ENCODE results near the gene ARFGAP3.

Gene ARFGAP3

DNA sequence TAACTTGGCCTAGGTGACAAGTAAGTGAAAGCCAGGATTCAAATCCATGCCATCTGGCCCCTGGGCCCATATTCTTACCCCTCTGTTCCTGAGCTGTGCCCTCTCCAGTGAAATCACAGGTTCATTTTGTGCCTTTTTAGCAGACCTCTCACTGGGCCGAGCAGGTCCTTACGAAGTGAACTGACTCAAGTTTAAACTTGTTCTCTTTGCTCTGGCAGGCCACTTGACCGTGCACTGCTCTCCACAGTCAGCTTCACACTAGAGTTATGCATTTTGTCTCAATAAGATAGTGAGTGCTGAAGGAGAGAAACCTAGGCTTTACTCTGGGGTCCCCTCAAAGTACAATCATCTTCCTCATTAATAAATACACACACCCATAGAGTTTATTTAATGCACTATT is 40.7 kb downstream of the ARFGAP3 start:
- DNase-seq, result no peak

DNA sequence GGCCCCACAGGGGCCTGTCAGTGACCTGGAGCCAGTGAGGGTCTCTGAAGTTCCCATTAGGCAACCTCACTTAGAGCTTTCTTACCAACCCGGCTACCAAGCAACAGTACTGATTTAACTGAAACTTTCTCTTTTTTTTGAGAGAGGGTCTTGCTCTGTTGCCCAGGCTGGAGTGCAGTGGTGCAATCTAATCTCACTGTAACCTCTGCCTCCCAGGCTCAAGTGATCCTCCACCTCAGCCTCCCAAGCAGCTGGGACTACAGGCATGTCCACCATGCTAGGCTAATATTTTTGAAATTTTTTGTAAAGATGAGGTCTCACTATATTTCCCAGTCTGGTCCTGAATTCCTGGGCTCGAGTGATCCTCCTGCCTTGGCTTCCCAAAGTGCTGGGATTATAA is 42.5 kb downstream of the ARFGAP3 start:
- no peak for DNase-seq

DNA sequence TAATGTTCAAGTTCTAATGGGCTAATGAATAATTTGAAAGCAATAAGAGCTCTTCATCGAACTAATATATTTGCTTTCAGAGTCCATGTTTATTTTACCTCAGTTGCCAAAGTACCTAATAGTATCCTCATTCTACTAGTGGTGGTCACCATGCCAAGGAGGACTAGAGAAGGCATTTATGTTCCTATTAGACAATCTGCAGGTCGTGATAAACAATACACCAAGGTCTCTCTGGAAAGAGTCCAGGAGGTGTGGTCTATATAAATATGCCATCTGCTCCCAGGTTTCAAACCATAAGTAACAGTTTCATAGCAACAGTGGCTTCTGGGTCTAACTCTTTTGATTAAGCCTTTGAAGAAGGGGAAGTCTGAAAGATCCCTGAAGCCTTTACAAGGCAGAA is 42.9 kb downstream of the ARFGAP3 start:
- no peak for DNase-seq

- no peak for DNase-seq
Observed at GRCh38 chr22:42813501-42813900, 43.6 kb downstream of the ARFGAP3 start.

DNA sequence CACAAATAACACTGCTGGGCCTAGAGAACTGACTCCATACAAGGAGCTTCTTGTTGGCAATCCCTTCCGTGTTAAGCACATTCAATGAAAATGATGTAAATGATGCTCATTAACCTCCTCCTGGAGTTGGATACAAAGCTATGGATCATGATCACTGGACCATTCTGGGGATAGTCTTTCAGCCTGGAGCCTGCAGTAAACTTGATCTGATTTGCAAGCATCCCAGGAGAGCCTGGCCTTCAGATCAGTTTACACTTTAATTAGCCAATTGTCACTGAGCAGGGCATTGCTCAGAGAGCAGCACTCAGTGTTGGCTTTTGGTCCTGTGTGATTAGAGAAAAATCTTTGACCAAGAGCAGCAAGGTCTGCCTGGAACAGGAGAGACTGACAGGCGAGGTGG is 45.6 kb downstream of the ARFGAP3 start:
- no peak for DNase-seq

- no peak for DNase-seq
Observed at GRCh38 chr22:42808521-42808920, 48.6 kb downstream of the ARFGAP3 start.

GRCh38 chr22:42807185-42807584 is 49.9 kb downstream of the ARFGAP3 start:
- DNase-seq, result no peak

- DNase-seq, result no peak
Observed at GRCh38 chr22:42805998-42806830, 50.9 kb downstream of the ARFGAP3 start.

DNA sequence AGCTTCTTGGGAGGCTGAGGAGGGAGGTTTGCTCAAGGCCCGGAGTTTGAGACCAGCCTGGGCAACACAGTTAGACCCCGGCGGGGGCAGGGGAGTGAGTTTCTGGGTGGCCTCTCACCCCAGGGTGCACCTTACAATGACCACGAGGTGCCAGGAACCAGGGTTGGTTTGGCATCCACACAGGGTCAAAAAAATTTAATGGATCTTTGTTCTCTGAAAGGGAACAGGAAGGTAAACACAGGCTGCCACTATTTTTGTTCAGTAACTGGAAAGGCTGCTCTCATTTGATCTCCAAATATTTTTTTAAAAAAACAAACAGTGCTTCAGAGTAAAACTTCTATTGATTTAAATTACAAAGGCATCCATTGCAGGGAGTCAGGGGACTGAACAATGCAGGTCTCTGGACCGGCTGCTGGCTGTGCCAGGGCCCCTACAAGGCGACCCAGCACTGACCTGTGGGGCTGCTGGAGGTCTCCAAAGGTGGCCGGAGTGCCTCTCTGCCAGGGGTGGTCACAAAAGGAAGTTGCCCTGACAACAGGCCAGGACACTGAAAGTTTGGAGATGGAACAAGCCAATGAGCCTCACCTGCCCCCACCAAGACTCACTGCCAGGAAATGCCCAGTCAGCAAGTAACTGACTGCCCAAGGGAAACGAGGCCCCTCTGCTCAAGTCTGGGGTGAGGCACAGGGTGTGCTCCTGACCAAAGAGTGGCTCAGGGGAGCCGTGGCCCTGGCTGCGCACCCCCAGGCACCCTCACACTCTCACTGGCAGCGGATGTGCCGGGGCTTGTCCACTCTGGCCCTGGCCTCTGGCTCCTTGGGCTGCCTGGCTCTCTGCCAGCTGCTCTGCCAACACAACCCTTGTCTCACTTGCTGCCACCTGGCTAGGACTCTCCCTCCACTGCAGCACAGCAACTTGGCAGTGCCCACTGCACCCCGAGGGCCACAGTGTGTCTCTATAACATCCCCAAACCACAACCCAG is 51.8 kb downstream of the ARFGAP3 start:
- DNase-seq, result no peak

GRCh38 chr22:42803389-42803788 is 53.7 kb downstream of the ARFGAP3 start:
- peak; percentile 41 for DNase-seq

- DNase-seq, result no peak
Observed at GRCh38 chr22:42801252-42802080, 55.6 kb downstream of the ARFGAP3 start.

DNA sequence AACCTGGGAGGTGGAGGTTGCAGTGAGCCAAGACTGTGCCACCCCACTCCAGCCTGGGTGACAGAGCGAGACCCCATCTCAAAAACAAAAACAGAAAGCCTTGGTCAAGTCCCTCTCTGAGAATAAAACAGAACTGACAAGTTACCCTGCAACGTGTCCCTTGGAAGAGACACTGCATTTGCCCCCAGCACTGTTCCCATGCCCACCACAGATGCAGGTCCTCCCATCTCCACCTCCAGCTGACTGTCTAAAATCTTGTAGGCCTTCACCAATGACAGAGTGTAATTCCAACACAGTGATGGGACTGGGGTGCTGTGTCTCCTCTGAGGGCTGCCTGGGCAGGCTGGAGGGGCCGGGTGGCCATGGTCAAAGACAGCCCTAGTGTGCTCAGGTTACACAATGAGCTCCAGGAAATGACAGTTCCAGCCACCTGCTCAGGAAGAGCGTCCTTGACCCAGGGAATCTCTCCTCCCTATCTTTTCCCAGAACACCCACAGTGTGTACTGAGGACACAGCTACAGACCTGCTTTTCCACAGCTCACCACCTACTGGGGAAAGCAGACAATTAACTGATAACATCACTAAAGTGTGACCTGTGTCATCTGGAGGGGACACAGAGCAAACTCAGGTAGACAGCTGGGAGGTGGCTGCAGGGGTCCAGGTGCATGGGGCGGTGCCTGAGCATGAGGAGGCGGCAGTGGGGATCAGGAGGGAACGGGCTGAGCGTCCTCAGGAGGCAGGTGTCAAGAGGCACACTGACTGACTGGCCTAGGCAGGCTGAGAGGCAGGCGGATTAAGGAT is 56.4 kb downstream of the ARFGAP3 start:
- no peak for DNase-seq

- DNase-seq, result no peak
Observed at GRCh38 chr22:42799461-42800405, 57.3 kb downstream of the ARFGAP3 start.

- no peak for DNase-seq
Observed at GRCh38 chr22:42799061-42799460, 58.0 kb downstream of the ARFGAP3 start.

GRCh38 chr22:42797011-42797410 is 60.1 kb downstream of the ARFGAP3 start:
- DNase-seq, result no peak

GRCh38 chr22:42796081-42796480 is 61.0 kb downstream of the ARFGAP3 start:
- no peak for DNase-seq

DNA sequence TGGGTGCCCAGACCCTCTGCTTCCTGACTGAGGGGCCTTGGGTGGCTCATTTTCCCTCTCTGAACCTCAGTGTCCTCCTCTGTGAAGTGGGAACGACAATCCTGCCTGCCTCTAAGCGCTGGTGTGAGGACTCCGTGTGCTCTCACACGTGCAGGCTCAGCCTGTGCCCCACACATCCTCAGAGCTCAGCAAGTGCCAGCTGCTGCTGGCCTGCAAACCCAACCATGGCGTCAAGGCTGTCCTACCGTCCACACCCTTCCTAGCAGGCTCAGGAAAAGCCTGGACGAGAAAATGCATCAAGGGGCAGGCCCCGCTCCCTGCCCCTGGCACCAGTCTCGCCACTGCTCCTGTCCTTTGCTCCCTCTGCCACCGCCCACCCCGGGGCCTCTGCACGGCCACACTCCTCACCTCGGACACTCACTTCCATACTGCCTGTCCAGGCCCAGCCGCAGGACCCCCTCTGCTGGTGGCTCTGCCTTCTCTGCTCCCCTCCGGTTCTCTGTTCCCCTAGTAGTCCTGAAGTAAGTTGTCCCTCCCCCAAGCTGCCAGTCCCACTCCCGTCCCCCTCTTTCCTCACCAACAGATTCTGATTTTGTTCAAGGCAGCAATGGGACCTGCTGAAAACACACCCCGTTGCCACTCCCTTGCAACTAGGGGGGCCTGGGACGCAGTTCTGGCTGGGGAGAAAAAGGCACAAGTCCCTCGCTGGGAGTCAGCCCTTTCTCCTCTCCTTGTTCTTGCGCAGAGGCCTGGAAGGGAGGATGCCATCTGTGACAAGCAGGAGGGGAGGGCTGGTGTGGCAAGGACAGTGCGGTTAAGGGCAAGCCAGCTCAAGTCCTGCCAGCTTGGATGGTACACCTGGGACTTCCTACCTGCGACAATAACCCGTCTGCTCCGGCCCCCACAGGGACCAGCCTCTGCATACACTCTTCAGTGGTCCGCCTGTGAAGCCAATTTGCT is 62.2 kb downstream of the ARFGAP3 start:
- DNase-seq, result no peak

DNA sequence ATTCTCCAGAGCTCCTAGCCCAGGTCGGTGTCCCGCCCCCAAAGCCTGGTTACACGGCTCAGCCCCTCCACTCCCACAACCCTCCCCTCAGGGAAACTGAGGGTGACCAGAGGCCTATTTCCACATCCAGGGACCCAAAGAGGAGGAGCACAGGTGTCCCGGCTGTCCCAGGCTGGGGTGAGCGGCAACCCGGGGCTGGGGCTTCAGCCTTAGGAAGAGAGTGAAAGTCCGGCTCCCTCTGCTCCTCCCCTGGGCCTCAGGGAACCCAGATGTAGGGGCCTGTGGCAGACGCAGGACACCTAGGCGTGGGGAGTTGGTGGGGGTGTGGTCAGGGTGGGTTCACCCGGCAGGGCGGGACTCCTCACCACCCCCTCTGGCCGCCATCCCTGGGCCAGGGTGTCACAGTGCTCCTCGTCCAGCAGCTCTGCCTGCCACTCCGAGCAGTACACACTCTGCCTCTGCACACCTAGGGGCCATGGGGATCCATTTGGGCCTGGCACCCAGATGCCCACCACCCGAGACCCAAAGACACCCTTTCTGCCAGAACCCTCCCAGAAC is 63.1 kb downstream of the ARFGAP3 start:
- DNase-seq, result no peak

Data from right hindlimb (tissue), 1 donor.